ENCODE data around the gene ASAP2. TPM values are rescaled to one million over a fixed set of nuclear protein-coding genes. Genes with fewer than 3 reads are reported as not detected.
A peak's percentile ranks its signal among the peaks of the same experiment; 100 is the strongest.

ASAP2 gene
- total and polyA plus RNA-seq, 9 of the 15 experiments (the other 6 are each of a cell fraction or from before 2014, with no cell fraction given): 0.06 to 4.3 (median 3.1) TPM

- no peak for DNase-seq (ENCODE audit: extremely low read depth in 1 of 4, low spot score in 3 of 4)
- Histone ChIP-seq H2AFZ (ENCODE audit: low read depth, low read length) (no peak overlapping the region), H3K36me3 (ENCODE audit: control insufficient read depth, insufficient read depth, low read length) (no peaks in the 10 kb centered on the region), H3K27me3 (ENCODE audit: control insufficient read depth in 2 of 2, insufficient read depth in 2 of 2, low read length in 2 of 2) (peaks cover 9 to 44% of the 10 kb centered on the region in 2 experiments), H3K4me1 (replicated peaks in 1 of 2; ENCODE audit: control insufficient read depth in 2 of 2, insufficient read depth in 2 of 2, low read length in 2 of 2) (no peaks in the 10 kb centered on the region), H3K4me2 (ENCODE audit: insufficient read depth, low read length) (no peak overlapping the region), H3K9me1 (ENCODE audit: control insufficient read depth, insufficient read depth, low read length) (no peaks in the 10 kb centered on the region), H3K79me2 (ENCODE audit: control insufficient read depth, insufficient read depth, low read length) (no peaks in the 10 kb centered on the region), H3K9ac (ENCODE audit: insufficient read depth in 1 of 2, low read depth in 2 of 2, low read length in 2 of 2) (no peak overlapping the region), H3K27ac (ENCODE audit: extremely low read depth, low read depth, low read length) (no peak overlapping the region), H3K9me3 (replicated peaks; ENCODE audit: control insufficient read depth, insufficient read depth, low read depth, low read length) (no peaks in the 10 kb centered on the region), H3K4me3 (no peak overlapping the region), H4K20me1 (replicated peaks; ENCODE audit: control insufficient read depth, insufficient read depth, low read length) (no peaks in the 10 kb centered on the region)
- intact Hi-C loops (cut with micrococcal nuclease): no loop called here
- in situ Hi-C loops (cut with MboI): no loop called here
- no peak for ATAC-seq
- no TSS peak for BruUV-seq (replicated peaks)
- 6% methylated on average over 9 of the region's 10 CpGs for WGBS (ENCODE audit: insufficient coverage, low coverage, missing lambda C conversion rate)
- POLR2A ChIA-PET: interaction anchor here (0.7 kb wide), 1 partner anchor 42 kb away, joined by 3 read pairs; no protein-coding TSS in a partner anchor
- FAIRE-seq: no peak
- CTCF ChIA-PET (ENCODE audit: low intra/inter-chr PET ratio): no interaction called here
- TF ChIP-seq ZBTB40 (IDR thresholded peaks at IDR 0.05) (peak; percentile 17; the same call in 1 of the 2 replicates), ZBTB40 (CRISPR knock-in tag; IDR thresholded peaks at IDR 0.05) (no peak), SMAD3 (CRISPR knock-in tag; conservative IDR thresholded peaks at IDR 0.05) (no peak)
These were observed 47.5 kb upstream of the ASAP2 start for GRCh38 chr2:9158786-9159779.
